NOMO-1 treated with DMSO at 0.1 percent for 48 hours (cell line): ENCODE measurements around the gene MED27.
"Not testable (repeated sequence)": the region's sequence is repeated elsewhere in the genome, so short reads cannot be mapped to it uniquely, and the experiment has no call there.

Experiments
- DNase-seq: peaks from one replicate; lab custom pipeline; 2025; ENCODE audit not compliant: unreplicated experiment; lab: John Stamatoyannopoulos, UW

The MED27 gene

DNA sequence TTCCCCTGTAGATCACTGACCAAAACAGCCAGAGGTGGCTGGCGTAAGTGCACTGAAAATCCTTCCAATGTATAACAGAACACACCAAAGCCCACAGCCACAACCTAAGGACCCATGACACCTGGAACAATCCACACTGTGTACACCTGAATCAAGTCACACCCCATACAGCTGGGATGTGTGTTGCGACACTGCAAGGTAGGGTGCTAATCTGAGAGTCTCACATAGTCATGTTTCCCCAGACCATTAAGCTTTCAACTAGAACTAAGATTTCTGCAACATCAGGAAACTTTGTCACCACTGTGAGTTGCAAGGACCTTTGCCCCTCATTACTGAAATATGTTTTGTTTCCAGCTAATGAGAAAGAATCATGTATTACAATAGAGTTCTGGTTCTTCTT, 59.4 kb downstream of the MED27 start:
- no peak for DNase-seq

DNA sequence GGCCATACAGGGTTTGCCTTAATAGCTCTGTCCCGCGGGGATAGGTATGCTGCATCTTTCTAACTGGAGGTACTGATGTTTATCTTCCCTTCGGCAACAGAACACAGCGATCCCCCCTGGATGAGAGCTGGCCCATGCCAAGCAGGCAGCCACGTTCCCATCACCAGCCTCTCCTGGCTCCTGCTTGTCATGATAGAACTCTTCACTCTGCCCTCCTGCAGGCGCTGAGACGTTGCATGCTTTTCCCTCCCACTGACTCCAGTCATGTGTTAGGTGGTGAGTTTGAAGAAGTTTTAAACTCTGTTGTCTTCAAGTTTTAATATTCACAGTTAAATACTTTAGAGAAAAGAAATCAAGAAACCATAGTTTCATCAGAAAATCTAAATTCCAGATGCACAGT, 60.0 kb downstream of the MED27 start:
- no peak for DNase-seq

DNA sequence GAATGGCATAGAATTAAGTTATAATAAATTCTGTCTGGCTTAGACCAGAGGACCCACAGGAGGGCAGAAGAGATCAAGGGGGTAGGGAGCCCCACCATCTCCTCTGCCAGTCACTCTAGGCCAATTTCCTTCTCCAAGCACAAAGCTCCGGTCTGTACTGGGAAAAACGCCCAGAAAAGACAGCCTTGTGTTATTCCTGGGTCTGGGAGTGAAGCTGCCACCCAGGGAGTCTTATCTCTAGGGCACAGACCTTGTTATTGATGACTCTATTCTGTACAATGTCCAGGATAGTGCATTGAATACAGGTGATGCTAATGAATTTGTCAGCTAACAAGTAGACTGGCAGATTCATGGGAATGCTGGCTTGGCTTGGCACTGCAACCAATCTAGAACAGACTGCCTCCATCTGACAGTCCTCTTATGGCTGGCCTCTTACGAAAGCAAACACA, 60.7 kb downstream of the MED27 start:
- no peak for DNase-seq

DNA sequence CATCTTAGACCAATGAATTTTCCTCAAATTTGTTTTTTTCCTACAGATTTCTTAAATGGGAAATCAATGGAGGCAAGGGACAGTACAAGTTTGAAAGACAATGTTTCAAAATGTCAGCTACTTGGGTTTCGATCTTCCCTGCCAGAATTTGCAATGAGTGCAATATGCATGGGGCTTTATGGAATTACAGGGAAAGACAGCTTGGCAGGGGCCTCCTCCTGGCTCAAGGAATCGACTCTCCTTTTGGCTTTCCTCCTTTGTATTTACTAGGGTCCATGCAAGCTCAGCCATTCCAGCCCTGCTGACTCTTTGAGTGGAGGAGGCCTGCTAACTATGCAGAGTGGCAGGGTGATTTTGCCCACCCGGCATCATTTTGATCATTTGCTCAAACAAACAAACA, 63.2 kb downstream of the MED27 start:
- DNase-seq, result no peak

DNA sequence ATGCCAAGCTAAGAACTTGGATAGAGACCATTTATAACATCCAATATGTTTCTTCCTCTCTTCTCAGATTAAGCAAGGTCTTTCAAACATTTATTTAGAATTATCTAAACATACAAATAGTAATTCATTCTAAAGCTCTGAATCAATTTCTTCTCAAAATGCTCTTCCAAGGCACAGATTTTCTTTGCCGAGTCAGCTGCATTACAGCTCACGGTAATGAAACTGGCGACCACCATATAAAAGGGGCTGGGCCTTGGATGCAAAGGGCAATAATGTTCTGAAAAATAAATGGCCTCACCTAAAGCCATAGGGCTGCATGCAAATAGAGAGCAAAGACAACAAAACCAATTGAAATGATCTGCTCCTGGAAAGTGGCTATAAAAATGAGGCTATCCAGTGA, 63.8 kb downstream of the MED27 start:
- no peak for DNase-seq

DNA sequence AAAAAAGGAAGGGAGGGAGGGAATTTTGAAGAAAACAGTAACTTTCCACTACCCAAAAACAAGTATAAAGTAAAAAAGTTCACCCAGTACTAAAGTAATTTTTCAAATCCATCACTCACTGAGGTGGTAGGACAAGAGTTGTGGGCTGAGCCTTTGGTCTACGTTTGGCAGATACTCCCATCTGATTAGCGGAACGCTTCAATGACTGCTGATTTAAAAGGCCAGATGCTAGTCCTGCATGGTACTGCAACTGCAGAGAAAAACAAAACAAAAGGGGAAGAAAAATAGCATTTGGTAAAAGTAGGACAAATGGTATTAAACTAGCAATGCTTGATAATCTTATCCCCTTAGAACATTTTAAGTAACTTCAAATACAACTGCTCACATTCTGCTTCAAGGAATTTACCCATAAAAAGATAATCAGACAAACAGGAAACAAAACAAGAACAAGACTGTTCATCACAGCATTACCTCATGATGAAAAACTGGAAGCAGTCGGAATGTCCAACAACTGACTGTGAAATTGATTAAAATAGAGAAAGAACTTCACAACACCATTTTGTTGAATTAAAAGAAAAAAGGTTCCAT, 65.4 kb downstream of the MED27 start:
- DNase-seq, result no peak

DNA sequence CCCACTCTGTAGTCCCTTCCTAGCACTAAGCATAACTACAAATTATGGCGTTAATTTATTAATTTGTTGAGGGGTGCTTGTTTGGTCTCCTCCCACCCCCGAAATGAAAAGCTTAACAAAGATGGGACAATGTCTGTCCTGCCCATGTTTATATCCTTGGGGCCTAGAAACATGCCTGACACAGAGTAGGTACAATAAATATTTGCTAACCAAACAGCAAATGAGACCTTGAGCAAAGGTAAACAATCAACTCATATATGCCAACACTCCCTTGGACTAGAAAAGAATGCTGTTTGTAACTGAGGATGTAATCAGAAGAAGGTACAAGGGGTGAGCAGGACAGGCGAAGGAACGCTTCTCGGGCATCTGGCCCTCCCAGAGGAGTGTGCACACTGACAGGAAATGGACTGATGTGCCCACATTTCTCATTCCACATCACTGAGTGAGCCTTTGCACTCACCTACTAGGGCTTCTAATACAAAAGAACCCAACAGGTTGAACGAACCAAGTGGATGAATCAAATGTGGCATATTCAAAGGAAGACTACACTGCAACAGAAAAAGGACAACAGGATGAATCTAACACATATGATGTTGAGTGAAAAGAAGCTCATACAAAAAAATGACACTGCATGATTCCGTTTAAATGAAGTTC, 66.8 kb downstream of the MED27 start:
- no peak for DNase-seq

DNA sequence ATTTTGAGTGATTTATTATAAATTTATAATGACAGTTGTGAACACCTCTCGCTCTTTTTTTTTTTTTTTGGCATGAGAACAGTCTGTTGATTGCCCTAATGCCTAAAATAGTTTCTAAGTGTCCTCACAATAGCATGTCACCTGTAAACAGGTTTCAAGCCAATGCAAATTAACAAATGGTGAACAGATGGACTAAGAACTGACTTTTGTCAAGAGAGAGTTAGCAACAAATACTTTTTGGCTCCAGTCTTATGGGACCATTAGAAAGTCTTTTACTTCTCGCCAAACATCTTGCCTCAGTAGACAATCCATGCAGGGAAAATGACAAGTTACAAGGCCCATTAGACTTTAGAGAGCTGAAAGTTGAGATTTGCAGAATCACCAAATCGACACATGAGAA, 67.8 kb downstream of the MED27 start:
- no peak for DNase-seq

DNA sequence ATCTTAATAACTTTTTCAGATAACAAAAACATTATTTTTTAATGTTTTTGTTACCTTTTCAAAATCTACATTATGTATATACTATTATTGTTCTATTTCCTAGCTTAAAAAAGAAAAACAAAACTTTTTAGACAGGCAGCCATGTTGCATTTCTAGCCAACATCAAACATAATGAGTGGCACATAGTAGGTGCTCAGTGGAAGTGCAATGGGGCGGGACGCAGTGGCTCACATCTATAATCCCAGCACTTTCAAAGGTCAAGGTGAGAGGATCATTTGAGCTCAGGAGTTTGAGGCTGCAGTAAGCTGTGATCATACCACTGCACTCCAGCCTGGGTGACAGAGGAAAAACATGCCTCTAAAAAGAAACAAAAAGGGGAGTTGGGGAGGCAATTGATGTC, 68.4 kb downstream of the MED27 start:
- no peak for DNase-seq

DNA sequence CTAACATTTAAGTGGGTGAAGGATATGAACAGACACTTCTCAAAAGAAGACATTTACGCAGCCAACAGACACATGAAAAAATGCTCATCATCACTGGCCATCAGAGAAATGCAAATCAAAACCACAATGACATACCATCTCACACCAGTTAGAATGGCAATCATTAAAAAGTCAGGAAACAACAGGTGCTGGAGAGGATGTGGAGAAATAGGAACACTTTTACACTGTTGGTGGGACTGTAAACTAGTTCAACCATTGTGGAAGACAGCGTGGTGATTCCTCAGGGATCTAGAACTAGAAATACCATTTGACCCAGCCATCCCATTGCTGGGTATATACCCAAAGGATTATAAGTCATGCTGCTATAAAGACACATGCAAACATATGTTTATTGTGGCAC, 69.5 kb downstream of the MED27 start:
- not testable (repeated sequence) for DNase-seq

DNA sequence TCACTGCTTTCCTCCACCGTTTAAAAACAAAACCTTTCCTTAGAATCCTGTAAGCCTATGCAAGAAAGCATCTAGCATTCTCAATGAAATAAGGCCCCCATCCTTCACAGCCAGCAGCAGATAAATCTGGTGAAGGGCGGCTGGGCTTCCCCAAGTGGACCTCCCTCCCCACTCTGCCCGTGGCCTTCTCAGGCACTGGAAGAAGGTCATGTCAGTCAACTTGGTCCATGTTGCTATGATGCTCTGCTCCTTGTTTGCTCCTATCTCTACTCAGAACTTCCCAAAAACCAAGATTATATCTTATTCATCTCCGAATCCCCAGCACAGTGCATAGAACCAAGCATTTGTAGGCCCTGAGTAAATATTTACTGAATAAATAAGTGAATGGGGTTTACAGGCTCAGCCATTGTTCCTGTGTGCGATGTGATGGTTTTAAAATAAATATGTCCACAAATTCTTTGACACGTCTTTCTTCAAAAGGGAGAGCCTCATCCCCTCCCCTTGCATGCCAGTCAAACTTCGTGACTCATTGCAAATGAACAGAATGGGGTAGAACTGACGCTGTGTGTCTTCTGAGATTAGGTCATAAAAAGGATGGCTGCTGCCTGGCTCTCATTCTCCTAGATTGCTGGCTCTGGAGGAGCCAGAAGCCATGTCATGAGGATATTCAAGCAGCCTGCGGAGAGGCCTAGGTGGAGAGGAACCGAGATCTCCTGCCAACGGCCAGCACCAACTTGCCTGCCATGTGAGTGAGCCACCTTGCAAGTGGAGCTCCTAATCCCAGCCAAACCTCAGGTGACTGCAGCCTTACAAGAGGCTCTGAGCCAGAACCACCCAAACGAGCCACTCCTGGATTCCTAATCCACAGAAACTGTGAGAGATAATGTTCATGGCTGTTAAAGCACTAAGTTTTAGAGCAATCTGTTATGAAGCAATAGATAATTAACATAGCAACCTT, 70.5 kb downstream of the MED27 start:
- no peak for DNase-seq

DNA sequence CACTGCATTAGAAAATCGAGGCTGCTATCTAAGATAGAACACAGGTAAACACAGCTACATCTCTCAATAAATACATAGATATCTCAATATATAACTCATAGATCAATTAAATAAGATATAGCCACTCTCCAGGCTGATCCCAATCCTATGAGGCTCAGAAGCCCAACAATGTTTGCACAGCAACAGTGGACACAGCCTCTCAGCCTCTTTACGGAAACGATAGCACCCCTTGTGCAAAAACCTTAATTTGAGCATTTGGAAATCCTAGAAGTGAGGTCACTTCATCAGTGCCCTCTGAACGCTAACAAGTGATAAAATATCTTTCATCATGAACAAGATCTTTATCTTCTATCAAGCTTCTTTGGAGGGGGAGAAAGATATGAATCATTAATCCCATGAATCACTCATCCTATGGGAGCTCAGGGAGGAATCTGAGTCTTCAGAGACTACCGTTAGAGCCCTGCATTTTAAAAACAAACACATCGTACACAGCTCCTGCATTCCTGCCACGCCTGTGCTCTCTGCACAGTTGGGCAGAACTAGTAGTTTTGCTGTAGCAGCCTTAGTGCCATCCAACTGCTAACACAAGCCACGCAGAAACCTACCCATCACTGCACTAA, 71.4 kb downstream of the MED27 start:
- DNase-seq, result no peak

DNA sequence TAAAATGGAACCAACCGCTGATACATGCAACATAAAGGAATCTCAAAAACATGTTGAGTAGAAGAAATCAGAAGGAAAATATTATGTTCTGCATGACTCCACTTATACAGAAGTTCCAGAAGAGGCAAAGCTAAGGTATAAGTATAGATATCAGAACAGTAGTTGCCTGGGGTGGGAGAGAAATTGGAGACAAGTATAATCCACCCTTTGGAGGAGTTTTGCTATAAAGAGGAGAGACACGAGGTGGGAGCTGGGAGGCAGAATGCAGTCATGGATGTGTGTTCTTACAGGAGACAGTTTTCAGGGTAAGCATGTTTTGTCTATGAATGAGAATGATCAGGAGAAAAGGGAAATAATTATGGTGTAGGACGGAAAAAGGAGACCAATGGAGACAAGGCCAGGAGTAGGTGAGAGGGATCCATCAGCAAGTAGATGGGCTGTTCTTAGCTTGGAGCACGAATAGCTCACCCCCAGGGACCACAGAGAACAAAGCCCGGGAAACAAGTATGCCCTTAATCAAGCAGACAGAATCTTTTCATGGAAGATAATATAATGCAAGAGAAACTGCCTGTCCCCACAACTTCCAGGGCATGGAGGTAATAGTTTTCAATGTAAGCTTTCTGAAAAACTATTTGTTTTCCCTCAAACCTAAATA, 72.2 kb downstream of the MED27 start:
- DNase-seq, result no peak

DNA sequence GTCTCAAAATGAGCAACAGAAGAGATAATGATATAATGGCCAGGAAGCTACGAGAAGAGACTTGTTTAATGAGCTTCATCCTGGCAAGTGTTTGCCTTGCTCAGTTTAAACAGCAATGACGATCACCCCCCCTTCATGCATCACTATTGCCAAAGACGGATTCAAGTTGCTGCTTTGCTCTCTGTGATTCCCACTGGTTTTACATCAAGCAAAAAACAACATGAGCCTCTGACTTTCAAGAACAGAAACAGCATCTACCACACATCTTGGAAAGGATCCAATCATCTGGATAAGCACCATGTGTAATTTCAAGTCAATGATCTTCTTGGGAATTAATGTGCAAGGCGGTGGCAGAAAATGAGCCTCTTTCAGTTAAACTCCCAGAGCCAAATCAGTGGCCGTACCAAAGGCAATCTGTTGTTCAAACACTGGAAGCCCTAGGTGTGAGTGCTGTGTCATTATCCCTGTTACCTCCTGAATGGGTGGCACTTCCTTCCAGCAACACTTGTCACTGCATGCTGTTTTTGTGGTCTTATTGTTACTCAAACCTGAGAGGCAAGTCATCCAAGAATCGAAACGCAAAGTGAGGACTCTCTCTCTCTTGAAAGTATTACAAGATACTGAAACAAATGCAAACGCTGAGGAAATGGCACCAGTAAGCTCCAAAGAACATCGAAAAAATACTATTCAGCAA, 72.8 kb downstream of the MED27 start:
- DNase-seq, result no peak

DNA sequence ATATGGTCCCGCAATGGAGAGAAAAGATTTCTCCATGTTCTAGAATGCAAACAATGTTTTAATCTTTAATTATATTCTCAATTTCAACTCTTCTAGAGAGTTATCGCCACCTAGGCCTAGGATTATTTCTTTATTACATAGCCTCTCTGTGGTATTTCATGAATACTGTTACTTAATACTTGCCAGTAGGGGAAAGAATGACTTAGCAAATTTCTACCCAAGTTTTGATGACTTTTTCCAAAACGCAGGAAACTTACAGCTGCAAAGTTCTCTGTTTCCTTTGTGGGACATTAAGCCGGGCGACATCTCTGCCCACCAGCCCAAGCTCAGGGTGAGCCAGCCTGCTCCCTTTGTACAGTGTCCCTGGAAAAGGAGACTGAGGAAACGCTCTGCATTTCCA, 73.8 kb downstream of the MED27 start:
- DNase-seq, result peak; percentile 14

DNA sequence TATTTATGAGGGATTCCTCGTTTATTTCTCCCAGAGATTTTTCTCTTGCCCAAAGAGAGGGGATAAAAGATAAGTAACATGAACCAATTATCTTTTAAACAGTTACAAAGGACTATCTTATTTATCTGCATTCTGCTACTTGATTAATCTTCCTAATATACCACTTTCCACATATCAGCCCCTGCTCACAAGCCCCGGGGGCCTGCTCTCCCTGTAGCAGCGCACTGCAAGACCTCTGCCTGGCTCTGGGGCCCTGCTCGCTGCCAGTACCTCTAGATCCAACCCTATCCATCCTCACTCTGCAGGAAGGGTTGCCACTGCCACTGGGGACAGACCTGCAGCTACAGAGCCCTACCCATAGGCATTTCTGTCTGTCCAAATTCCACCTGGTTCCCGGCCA, 75.3 kb downstream of the MED27 start:
- no peak for DNase-seq

DNA sequence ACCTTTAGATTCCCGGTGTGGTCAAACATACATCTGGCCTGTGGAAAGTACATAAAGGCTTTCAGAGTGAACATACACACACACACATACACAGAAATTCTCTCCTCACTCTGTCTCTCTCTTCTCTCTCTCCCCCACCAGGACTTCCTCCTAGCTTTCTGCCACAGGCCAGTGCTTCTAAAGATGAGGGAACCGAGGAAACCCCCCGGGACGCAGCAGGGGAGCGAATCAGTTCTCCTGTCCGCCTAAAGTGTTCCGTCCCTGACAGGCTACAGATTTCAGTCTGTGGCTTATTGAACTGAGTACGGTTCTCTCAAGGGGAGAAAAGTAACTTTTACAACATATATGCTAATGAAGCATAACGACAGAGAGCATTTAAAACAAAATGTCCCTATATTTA, 75.8 kb downstream of the MED27 start:
- DNase-seq, result no peak

DNA sequence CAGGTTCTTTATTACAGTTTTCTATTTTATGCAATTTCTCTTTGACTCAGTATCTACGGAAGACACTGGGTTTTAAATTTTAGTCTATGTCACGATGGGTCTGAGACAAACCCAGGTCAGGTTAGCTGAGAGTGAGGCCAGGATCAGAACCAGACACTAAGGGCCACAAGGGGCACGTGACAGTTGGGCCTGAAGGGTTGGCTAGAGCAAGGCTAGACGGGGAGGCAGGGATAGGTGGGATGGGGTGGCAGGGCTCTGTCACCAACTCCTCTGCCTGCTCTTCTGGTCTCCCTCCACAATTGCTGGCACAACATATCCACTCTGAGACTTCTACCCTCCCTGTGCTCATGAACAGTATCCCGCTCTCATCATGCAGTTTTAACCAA, 76.4 kb downstream of the MED27 start:
- no peak for DNase-seq

DNA sequence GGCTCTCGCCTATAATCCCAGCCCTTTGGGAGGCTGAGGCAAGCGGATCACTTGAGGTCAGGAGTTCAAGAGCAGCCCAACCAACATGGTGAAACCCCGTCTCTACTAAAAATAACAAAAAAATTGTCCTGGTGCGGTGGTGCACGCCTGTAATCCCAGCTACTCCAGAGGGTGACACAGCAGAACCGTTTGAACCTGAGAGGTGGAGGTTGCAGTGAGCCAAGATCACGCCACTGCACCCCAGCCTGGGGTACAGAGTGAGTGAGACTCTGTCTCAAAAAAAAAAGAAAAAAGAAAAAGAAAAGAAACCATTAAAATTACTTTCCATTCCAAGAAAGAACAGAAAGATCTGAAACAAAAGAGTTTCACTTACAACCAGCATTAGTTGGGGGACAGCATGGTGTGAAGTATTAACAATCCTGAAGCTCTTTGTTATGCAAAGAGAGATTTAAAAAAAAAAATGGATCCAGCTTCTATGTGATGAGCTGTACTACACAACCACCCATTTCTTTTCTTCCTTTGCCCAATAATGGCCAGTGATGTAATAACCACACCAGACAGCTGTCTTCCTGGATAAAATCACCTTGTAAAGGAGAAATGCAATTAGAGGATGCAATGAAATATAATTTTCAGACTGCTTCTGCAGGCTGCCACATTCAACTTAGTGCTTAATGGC, 76.9 kb downstream of the MED27 start:
- DNase-seq, result peak; percentile 4

DNA sequence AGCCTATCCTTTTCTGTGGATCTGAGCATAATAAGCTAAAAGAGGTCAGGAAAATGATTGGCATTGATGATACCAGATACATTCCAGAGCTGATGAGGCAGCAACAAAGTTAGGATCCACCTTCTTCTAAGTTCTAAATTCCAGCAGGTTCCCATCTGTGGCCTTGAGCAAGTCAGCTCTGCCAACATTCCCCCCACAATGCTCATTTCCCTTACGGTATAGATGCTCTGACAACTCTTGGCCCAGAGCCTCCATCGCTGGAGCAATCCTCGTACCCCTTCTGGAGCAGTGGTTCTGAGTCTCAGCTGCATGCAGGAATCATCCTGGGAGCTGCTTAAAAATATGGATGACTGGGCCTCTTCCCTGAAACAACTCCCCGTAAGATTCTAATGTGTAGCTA, 78.1 kb downstream of the MED27 start:
- no peak for DNase-seq
